Naive thymus-derived CD4-positive, alpha-beta T cell (primary cell): ENCODE measurements around the gene CORO2B. TPM values are rescaled to one million over a fixed set of nuclear protein-coding genes. Genes with fewer than 3 reads are reported as not detected.

Experiments used
- ATAC-seq: fragments of 150-1000 bp; cut with Tn5 transposase; 2 replicates; pipeline ENCODE4 v1.10.0; 2021; ENCODE audit warnings: mild to moderate bottlenecking, moderate library complexity
- CTCF ChIA-PET: fragments of 350-600 bp; sonication (Branson Sonifier 250); formaldehyde crosslinking; loops from one replicate; lab custom pipeline; 2021; ENCODE audit warnings: antibody characterized with exemption; lab: Charles Lee
- POLR2A ChIA-PET: fragments of 350-600 bp; sonication (Branson Sonifier 250); formaldehyde crosslinking; loops from one replicate; lab custom pipeline; 2021; ENCODE audit warnings: antibody characterized with exemption, inconsistent platforms; lab: Charles Lee
- DNase-seq, 9 donors: peaks; one replicate each; pipeline versions ENCODE4 v3.0.0 to v3.0.0-alpha.2; 2020 to 2022; ENCODE audit warnings: mixed read lengths in 1 of 9
- H3K27ac ChIP-seq: one replicate; pipeline ENCODE4 v1.7.0; 2013; ENCODE audit warnings: mild to moderate bottlenecking, low read depth, low read length, moderate library complexity
- H3K27me3 ChIP-seq, 2 donors: one replicate each; pipeline ENCODE4 v1.7.0; 2013; ENCODE audit warnings: low read length in 2 of 2, mild to moderate bottlenecking in 2 of 2, moderate library complexity in 2 of 2; ENCODE audit not compliant: control insufficient read depth in 2 of 2, insufficient read depth in 2 of 2
- H3K36me3 ChIP-seq, 3 experiments: 1 replicate in 2 of 3; 2 replicates in 1 of 3; pipeline ENCODE4 v1.7.0; 2013; ENCODE audit warnings: low read length in 3 of 3, mild to moderate bottlenecking in 3 of 3, moderate library complexity in 1 of 3; ENCODE audit not compliant: insufficient read depth in 3 of 3, control insufficient read depth in 2 of 3
- H3K4me1 ChIP-seq, 2 donors: one replicate each; pipeline ENCODE4 v1.7.0; 2013; ENCODE audit warnings: low read length in 2 of 2, mild to moderate bottlenecking in 2 of 2, moderate library complexity in 1 of 2; ENCODE audit not compliant: control insufficient read depth in 2 of 2, insufficient read depth in 2 of 2
- H3K4me3 ChIP-seq: 2 replicates; pipeline ENCODE4 v1.7.0; 2013; ENCODE audit warnings: mild to moderate bottlenecking, low read length
- H3K9me3 ChIP-seq, 3 experiments: 1 replicate in 2 of 3; 2 replicates in 1 of 3; pipeline ENCODE4 v1.7.0; 2013; ENCODE audit warnings: low read length in 3 of 3; ENCODE audit not compliant: control insufficient read depth in 2 of 3
- H3K27ac Mint-ChIP-seq, 9 donors: one replicate each; pipeline ENCODE4 v1.8.0; 2020 to 2022; ENCODE audit warnings: mixed read lengths in 9 of 9, mild to moderate bottlenecking in 8 of 9, moderate library complexity in 5 of 9, inconsistent platforms in 2 of 9
- H3K27me3 Mint-ChIP-seq, 5 donors: one replicate each; pipeline ENCODE4 v1.8.0; 2021 to 2022; ENCODE audit warnings: mixed read lengths in 5 of 5, mild to moderate bottlenecking in 1 of 5
- H3K36me3 Mint-ChIP-seq, 5 donors: one replicate each; pipeline ENCODE4 v1.8.0; 2020 to 2022; ENCODE audit warnings: mixed read lengths in 5 of 5, mild to moderate bottlenecking in 3 of 5, inconsistent platforms in 1 of 5
- H3K4me1 Mint-ChIP-seq, 7 donors: one replicate each; pipeline ENCODE4 v1.8.0; 2020 to 2022; ENCODE audit warnings: mixed read lengths in 7 of 7, mild to moderate bottlenecking in 3 of 7, inconsistent platforms in 1 of 7
- H3K4me3 Mint-ChIP-seq, 10 donors: one replicate each; pipeline ENCODE4 v1.8.0; 2020 to 2022; ENCODE audit warnings: mild to moderate bottlenecking in 10 of 10, mixed read lengths in 10 of 10, moderate library complexity in 6 of 10, inconsistent platforms in 2 of 10
- H3K9me3 Mint-ChIP-seq, 11 donors: one replicate each; pipeline ENCODE4 v1.8.0; 2020 to 2022; ENCODE audit warnings: mixed read lengths in 11 of 11, mild to moderate bottlenecking in 4 of 11, inconsistent platforms in 1 of 11, moderate library complexity in 1 of 11
- intact Hi-C, 2 donors: fragments of 100-400 bp; cut with micrococcal nuclease; formaldehyde crosslinking; loops; one replicate each; pipeline ENCODE4 v1.15.1; 2023
- polyA plus RNA-seq, 2 donors: library from polyadenylated mRNA; unstranded; fragments of 300-500 nt; fragmentation: Illumina TruSeq; gene quantifications; one replicate each; pipeline ENCODE4 v1.2.3, GENCODE V29; 2021
- total RNA-seq, 6 experiments: library from RNA in 5 of 6; stranded (reverse) in 5 of 6; gene quantifications; 1 replicate in 5 of 6; 2 replicates in 1 of 6; pipeline ENCODE4 v1.2.3 and lab custom pipeline; 2021 to 2026

The CORO2B gene
- total and polyA plus RNA-seq, 7 experiments from 2014 or later: 0.15 TPM; not detected in 6

DNA sequence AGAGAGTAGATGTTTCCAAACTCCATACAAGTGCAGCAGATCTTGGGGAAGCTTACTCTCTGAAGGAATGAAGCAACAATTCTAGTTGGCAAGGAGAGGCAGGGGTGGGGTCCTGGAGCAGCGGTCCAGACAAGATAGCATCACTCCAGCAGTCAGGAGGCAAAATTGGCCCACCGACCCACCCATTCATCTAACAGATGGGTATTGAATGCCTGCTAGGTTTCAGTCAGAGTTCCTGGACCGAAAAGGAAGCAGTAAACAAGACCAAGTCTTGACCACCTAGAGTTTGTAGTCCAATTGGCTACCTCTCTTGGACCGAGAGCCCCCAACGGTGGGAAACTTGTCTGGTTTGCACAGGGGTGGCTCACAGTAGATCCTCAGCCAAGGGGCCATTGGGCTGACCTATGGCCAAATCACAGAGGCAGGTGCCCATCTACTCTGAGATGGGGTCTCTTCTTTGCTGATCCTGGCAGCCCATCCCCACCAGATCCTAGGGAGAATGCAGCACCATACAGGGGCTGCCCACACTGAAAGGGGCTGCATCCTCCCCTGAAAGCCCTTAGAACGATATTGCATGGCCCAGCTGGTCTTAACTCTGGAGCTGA, 74.3 kb downstream of the CORO2B start:
- Histone ChIP-seq H3K4me3 (no peak overlapping the region), H3K4me1 (no peaks in the 10 kb centered on the region), H3K9me3 (no peaks in the 10 kb centered on the region), H3K36me3 (no peaks in the 10 kb centered on the region), H3K27me3 (no peaks in the 10 kb centered on the region), H3K27ac (no peak overlapping the region)
- Mint-ChIP-seq H3K27me3 (peaks cover 0 to 6% (median 0%) of the 10 kb centered on the region in 5 donors), H3K4me1 (no peaks in the 10 kb centered on the region), H3K27ac (no peak overlapping the region), H3K4me3 (no peak overlapping the region), H3K9me3 (no peaks in the 10 kb centered on the region), H3K36me3 (no peaks in the 10 kb centered on the region)
- no peak for ATAC-seq
- intact Hi-C loops: no loop called here
- ChIA-PET CTCF (interaction anchor here (1.5 kb wide), 1 partner anchor 20 kb away, joined by 4 read pairs; no protein-coding TSS in a partner anchor), POLR2A (no interaction called here)
- DNase-seq: no peak

DNA sequence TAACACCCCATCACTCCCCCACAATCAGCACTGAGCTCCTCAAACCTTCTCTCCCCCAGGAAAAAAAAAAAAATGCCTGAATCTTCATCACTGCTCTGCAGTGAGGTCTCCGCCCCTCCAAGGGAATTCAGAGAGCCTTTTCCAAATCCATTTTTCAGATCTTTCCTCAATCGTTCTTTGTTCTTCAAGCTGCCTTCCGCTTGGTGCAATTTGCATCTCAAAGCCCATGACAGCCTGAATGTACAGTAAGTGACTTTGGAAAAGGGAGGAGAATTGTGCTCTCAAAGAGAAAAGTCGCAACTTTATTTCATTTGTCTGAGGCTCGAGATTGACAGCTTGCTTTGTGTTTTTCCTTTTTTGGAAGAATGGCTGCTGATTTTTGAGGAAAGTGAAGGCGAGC, 75.0 kb downstream of the CORO2B start:
- Histone ChIP-seq H3K36me3 (no peaks in the 10 kb centered on the region), H3K4me1 (no peaks in the 10 kb centered on the region), H3K9me3 (no peaks in the 10 kb centered on the region), H3K27ac (no peak overlapping the region), H3K4me3 (no peak overlapping the region), H3K27me3 (no peaks in the 10 kb centered on the region)
- H3K9me3 Mint-ChIP-seq: no peaks in the 10 kb centered on the region
- no peaks in the 10 kb centered on the region for H3K4me1 Mint-ChIP-seq
- H3K4me3 Mint-ChIP-seq: no peak overlapping the region
- CTCF ChIA-PET: interaction anchor here (1.5 kb wide), 1 partner anchor 20 kb away, joined by 4 read pairs; no protein-coding TSS in a partner anchor
- peaks cover 0 to 6% (median 0%) of the 10 kb centered on the region in 5 donors for H3K27me3 Mint-ChIP-seq
- POLR2A ChIA-PET: no interaction called here
- DNase-seq (no peak), ATAC-seq (no peak)
- no peak overlapping the region for H3K27ac Mint-ChIP-seq
- intact Hi-C loops: no loop called here
- H3K36me3 Mint-ChIP-seq: no peaks in the 10 kb centered on the region

DNA sequence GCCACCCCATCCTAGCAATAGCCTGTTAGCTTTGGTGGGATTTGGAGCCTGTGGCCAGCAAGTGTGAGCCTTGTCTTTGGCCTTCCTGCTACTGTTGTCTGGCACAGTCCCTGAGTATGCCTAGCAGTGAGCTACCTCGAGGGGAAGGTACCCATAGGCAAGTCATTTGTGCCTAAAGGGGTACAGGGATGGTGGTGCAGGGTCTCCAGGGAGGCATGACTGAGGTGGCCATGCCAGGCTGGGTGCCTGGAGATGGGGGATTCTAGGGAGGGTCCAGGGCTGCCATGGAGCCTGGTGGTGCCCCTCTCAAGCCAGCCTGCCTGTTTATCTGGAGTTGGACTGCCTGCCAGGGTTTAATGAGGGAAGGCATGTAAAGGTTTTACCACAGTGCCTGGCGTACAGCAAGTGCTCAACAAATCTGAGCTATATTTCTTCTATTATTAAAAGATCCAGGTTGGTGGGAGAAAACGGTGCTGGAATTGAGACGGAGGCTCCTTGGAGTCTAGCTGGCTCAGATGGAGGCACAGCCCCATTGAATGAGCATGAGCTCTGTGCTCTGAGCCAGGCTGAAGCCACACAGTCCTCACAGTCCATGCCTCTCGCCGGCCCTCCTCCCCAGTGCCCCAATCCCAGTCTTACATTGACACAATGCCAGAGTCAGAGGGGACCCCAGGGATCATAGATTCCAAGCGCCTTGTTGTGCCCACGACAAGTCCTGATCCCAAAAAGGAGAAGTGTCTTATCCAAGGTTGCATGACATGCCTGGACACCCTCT, 76.2 kb downstream of the CORO2B start:
- Mint-ChIP-seq H3K27ac (no peak overlapping the region), H3K36me3 (no peaks in the 10 kb centered on the region), H3K9me3 (no peaks in the 10 kb centered on the region), H3K27me3 (peaks cover 0 to 6% (median 0%) of the 10 kb centered on the region in 5 donors), H3K4me3 (no peak overlapping the region), H3K4me1 (no peaks in the 10 kb centered on the region)
- POLR2A ChIA-PET: no interaction called here
- Histone ChIP-seq H3K9me3 (no peaks in the 10 kb centered on the region), H3K36me3 (no peaks in the 10 kb centered on the region), H3K27me3 (no peaks in the 10 kb centered on the region), H3K4me3 (no peak overlapping the region), H3K27ac (no peak overlapping the region), H3K4me1 (no peaks in the 10 kb centered on the region)
- intact Hi-C loops: no loop called here
- DNase-seq (no peak), ATAC-seq (no peak)
- CTCF ChIA-PET: interaction anchor here (0.7 to 1.5 kb wide), 2 partner anchors 19 to 395 kb away, joined by 3 to 4 read pairs; no protein-coding TSS in a partner anchor

DNA sequence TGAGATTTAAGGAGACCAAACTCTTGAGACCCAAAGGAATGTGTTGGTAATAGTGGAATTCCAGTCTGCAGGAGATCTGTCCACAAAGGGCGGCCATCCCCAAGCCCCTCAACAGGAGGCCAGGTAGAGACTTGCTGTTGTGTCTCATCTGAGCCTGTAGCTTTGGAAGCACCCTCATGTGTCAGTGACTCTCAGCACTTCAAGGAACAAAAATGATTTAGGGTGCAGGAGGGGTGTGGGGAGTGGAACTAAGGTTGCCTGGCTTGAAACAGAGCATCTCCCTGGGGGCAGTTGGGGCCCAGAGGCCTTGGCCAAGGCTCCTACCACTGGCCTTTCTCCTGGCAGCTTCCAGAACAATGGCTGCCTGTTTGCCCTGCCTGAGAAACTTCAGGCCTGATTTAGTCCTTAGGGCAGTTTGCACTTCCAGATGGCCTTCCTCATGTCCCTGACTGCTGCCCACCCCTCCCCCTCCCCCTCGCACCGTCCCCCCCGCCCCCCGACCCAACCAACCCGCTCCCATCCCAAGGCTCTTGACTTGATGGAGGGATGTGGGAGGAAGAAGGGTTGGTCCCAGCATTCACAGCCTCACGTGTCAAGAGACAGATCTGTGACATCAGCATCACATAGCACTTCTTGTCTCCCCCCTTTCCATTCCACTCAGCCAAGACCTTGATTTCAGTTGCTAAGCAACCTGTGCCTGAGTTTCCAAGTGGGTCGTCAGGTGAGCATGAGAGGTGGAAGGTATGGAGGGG, 77.1 kb downstream of the CORO2B start:
- CTCF ChIA-PET: no interaction called here
- no peak for ATAC-seq

DNA sequence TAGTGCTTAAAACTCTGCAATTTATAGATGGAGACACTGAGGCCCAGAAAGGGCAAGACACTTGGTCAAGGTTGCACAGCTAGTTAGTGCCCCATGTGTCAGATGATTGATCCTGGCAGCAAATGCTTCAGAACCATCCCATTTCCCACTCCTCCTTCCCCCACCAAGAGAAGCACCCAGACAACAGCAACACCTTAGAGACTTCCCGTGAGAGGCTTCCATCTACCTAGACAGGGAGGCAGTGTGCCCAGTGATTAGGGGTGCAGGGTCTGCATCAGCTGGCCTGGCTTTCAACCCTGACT, 77.6 kb downstream of the CORO2B start:
- H3K27me3 Mint-ChIP-seq: peaks cover 0 to 9% (median 0%) of the 10 kb centered on the region in 5 donors
- H3K9me3 ChIP-seq: no peaks in the 10 kb centered on the region
- no peaks in the 10 kb centered on the region for H3K4me1 ChIP-seq
- H3K9me3 Mint-ChIP-seq: no peaks in the 10 kb centered on the region
- H3K27me3 ChIP-seq: no peaks in the 10 kb centered on the region
- POLR2A ChIA-PET: no interaction called here
- no peak overlapping the region for H3K4me3 ChIP-seq
- CTCF ChIA-PET: no interaction called here
- intact Hi-C loops: no loop called here
- ATAC-seq (no peak), DNase-seq (no peak)
- no peaks in the 10 kb centered on the region for H3K36me3 Mint-ChIP-seq
- no peaks in the 10 kb centered on the region for H3K36me3 ChIP-seq
- no peak overlapping the region for H3K27ac Mint-ChIP-seq
- H3K4me3 Mint-ChIP-seq: no peak overlapping the region
- H3K4me1 Mint-ChIP-seq: no peaks in the 10 kb centered on the region
- H3K27ac ChIP-seq: no peak overlapping the region

More for the DNA sequence above, 77.1 kb downstream of the CORO2B start:
- H3K4me1 Mint-ChIP-seq: no peaks in the 10 kb centered on the region
- peaks cover 0 to 9% (median 0%) of the 10 kb centered on the region in 5 donors for H3K27me3 Mint-ChIP-seq
- intact Hi-C loops: no loop called here
- H3K9me3 Mint-ChIP-seq: no peaks in the 10 kb centered on the region
- H3K27ac Mint-ChIP-seq: no peak overlapping the region
- Histone ChIP-seq H3K4me3 (no peak overlapping the region), H3K36me3 (no peaks in the 10 kb centered on the region), H3K9me3 (no peaks in the 10 kb centered on the region), H3K27me3 (no peaks in the 10 kb centered on the region), H3K27ac (no peak overlapping the region), H3K4me1 (no peaks in the 10 kb centered on the region)
- H3K36me3 Mint-ChIP-seq: no peaks in the 10 kb centered on the region
- no peak overlapping the region for H3K4me3 Mint-ChIP-seq
- POLR2A ChIA-PET: no interaction called here
- no peak for DNase-seq

DNA sequence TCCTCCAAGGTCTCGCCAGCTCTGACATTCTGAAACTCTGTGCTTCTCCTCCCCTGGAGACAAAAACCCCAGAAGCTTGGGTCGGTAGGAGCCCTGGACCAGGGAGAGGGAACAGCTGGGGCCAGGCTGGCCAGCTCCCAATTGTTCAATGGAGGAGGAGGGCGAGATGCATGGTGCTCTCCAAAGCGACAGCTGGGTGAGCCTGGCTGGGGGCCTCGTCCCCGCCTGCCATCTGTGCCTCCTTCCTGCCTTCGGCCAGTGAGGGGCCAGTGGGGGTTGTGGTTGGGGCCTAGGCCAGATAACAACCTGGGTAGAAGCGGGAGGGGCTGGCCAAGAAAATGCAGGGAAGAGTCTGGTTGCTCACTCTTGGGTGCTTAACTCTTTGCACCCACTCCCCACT, 79.4 kb downstream of the CORO2B start:
- ChIA-PET CTCF (no interaction called here), POLR2A (interaction anchor here (0.7 kb wide), 1 partner anchor 83 kb away, joined by 3 read pairs; no protein-coding TSS in a partner anchor)
- H3K36me3 Mint-ChIP-seq: peaks cover 0 to 3% (median 0%) of the 10 kb centered on the region in 5 donors
- intact Hi-C loops: no loop called here
- Histone ChIP-seq H3K4me1 (no peaks in the 10 kb centered on the region), H3K36me3 (no peaks in the 10 kb centered on the region), H3K9me3 (no peaks in the 10 kb centered on the region), H3K27me3 (no peaks in the 10 kb centered on the region), H3K4me3 (no peak overlapping the region), H3K27ac (no peak overlapping the region)
- no peak overlapping the region for H3K27ac Mint-ChIP-seq
- H3K4me1 Mint-ChIP-seq: no peaks in the 10 kb centered on the region
- ATAC-seq: no peak
- H3K27me3 Mint-ChIP-seq: peaks cover 0 to 9% (median 0%) of the 10 kb centered on the region in 5 donors
- no peak for DNase-seq
- no peak overlapping the region for H3K4me3 Mint-ChIP-seq
- peaks cover 0 to under 1% (median 0%) of the 10 kb centered on the region in 11 donors for H3K9me3 Mint-ChIP-seq
